Thyroid gland (tissue), 4 donors: ENCODE data around the gene TUSC1.

Experiments used
- CTCF ChIP-seq, 6 experiments: fragments of 200-600 bp in 3 of 6; fragments of 450-650 bp in 3 of 6; sonication (generic) in 3 of 6; IDR thresholded peaks; one replicate each; pipeline ENCODE4 v1.5.1; 2016 to 2019; ENCODE audit warnings: antibody characterized with exemption in 6 of 6, mild to moderate bottlenecking in 2 of 6, inconsistent platforms in 1 of 6, moderate library complexity in 1 of 6
- POLR2A ChIP-seq, 2 donors: fragments of 450-650 bp; IDR thresholded peaks; one replicate each; pipeline ENCODE4 v1.6.1; 2017; ENCODE audit warnings: antibody characterized with exemption in 2 of 2, mild to moderate bottlenecking in 2 of 2, moderate library complexity in 1 of 2

- TF ChIP-seq CTCF (IDR thresholded peaks at IDR 0.05) (no peak), POLR2A (IDR thresholded peaks at IDR 0.05) (no peak)
These were observed 25.6 kb upstream of the TUSC1 start for GRCh38 chr9:25703701-25704357.
